ENCODE results near the gene LRP1B.

Gene LRP1B

DNA sequence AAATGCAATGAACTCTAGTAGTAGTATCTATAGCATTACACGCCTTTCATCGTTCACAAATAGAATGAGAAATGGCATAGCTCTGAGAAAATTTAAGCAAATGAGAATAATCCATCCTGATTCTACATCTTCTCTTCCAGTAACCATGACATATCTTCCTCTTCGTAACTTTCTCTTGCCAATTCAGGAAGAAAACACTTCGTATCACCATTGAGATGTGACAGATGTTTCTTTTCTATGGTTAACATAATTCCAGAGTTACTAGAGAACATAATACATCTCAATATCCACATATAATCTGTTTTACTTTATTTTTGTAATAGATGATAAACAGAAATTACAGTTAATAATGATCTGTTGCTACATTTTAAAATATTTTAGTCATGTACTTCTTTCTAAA is 1527.4 kb downstream of the LRP1B start:
- no peak overlapping the region for H3K9ac ChIP-seq (ENCODE audit: low read depth, low read length, poor library complexity, severe bottlenecking)
- no peaks in the 10 kb centered on the region for H3K27me3 ChIP-seq (ENCODE audit: insufficient read depth, low read length, poor library complexity, severe bottlenecking)
- H3K79me2 ChIP-seq (ENCODE audit: insufficient read depth, low read length), result no peaks in the 10 kb centered on the region
- no peaks in the 10 kb centered on the region for H4K20me1 ChIP-seq (ENCODE audit: insufficient read depth, low read length, poor library complexity, severe bottlenecking)
- no peak overlapping the region for H3K4me2 ChIP-seq (ENCODE audit: low read depth, low read length, poor library complexity, severe bottlenecking)
- H3K9me2 ChIP-seq (replicated peaks; ENCODE audit: low read depth, low read length), result no peaks in the 10 kb centered on the region
- no peaks in the 10 kb centered on the region for H3K4me1 ChIP-seq (ENCODE audit: insufficient read depth, low read length, poor library complexity, severe bottlenecking)
- no peak overlapping the region for H3K4me3 ChIP-seq (ENCODE audit: low read length, poor library complexity, severe bottlenecking)
- no peaks in the 10 kb centered on the region for H3F3A ChIP-seq (ENCODE audit: low read depth)
- no peaks in the 10 kb centered on the region for H3K36me3 ChIP-seq (ENCODE audit: insufficient read depth, low read length)
- no peaks in the 10 kb centered on the region for H3K9me3 ChIP-seq (ENCODE audit: insufficient read depth, low read depth, low read length)
- TF ChIP-seq EZH2phosphoT487 (IDR thresholded peaks at IDR 0.05; ENCODE audit: borderline replicate concordance) (no peak), CTCF (conservative IDR thresholded peaks at IDR 0.05; ENCODE audit: low read length) (no peak)
- no peak overlapping the region for H2AFZ ChIP-seq (ENCODE audit: low read length)

DNA sequence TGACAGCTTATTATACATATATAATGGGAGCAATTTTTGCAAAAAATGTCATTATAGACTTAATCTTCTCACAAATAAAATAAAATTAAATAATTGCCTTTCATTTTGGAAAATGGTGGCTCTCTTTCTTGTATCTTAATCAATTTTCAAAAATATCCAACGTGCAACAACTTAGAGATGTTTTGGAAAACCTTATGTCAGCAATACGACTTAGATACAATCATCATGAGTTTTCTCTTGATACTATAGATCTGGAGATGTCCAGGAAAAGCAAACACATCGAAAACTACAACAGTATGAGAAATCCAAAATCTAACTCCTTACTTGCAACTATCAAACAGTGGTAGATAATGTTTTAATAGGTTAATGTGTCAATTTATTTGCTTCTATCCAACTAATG is 1529.0 kb downstream of the LRP1B start:
- Histone ChIP-seq H4K20me1 (ENCODE audit: insufficient read depth, low read length, poor library complexity, severe bottlenecking) (no peaks in the 10 kb centered on the region), H3K79me2 (ENCODE audit: insufficient read depth, low read length) (no peaks in the 10 kb centered on the region), H3K4me2 (ENCODE audit: low read depth, low read length, poor library complexity, severe bottlenecking) (no peak overlapping the region), H3K9me3 (ENCODE audit: insufficient read depth, low read depth, low read length) (no peaks in the 10 kb centered on the region), H3K4me3 (ENCODE audit: low read length, poor library complexity, severe bottlenecking) (no peak overlapping the region), H3K4me1 (ENCODE audit: insufficient read depth, low read length, poor library complexity, severe bottlenecking) (no peaks in the 10 kb centered on the region), H3F3A (ENCODE audit: low read depth) (no peaks in the 10 kb centered on the region), H2AFZ (ENCODE audit: low read length) (no peak overlapping the region), H3K9me2 (replicated peaks; ENCODE audit: low read depth, low read length) (no peaks in the 10 kb centered on the region), H3K36me3 (ENCODE audit: insufficient read depth, low read length) (no peaks in the 10 kb centered on the region), H3K9ac (ENCODE audit: low read depth, low read length, poor library complexity, severe bottlenecking) (no peak overlapping the region), H3K27me3 (ENCODE audit: insufficient read depth, low read length, poor library complexity, severe bottlenecking) (no peaks in the 10 kb centered on the region)
- no peak for TF ChIP-seq EZH2phosphoT487 (IDR thresholded peaks at IDR 0.05; ENCODE audit: borderline replicate concordance)
- TF ChIP-seq CTCF (conservative IDR thresholded peaks at IDR 0.05; ENCODE audit: low read length), result no peak

DNA sequence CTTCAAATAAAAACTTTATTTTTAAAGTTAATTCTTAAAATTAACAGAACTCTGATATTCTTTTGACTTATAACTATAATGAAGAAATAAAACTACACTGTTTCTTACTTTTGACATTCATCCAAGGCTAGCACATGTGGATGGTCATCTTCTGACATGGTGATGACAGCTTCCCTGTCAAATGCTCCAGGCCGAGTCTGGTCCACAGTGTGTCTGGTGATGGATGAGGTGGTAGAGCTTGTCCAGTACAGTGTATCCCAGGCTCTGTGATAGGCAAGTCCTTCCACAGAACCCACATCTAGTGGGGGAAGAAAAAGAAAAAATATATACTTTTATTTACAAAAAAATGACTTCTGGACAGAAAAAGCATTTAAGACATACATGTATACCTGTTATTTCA is 1529.5 kb downstream of the LRP1B start:
- no peak for TF ChIP-seq CTCF (conservative IDR thresholded peaks at IDR 0.05; ENCODE audit: low read length)
- no peak for TF ChIP-seq EZH2phosphoT487 (IDR thresholded peaks at IDR 0.05; ENCODE audit: borderline replicate concordance)
- no peak overlapping the region for H3K4me2 ChIP-seq (ENCODE audit: low read depth, low read length, poor library complexity, severe bottlenecking)
- no peaks in the 10 kb centered on the region for H3K9me3 ChIP-seq (ENCODE audit: insufficient read depth, low read depth, low read length)
- no peaks in the 10 kb centered on the region for H3K36me3 ChIP-seq (ENCODE audit: insufficient read depth, low read length)
- no peak overlapping the region for H2AFZ ChIP-seq (ENCODE audit: low read length)
- H3K4me1 ChIP-seq (ENCODE audit: insufficient read depth, low read length, poor library complexity, severe bottlenecking), result no peaks in the 10 kb centered on the region
- no peaks in the 10 kb centered on the region for H3K79me2 ChIP-seq (ENCODE audit: insufficient read depth, low read length)
- no peak overlapping the region for H3K4me3 ChIP-seq (ENCODE audit: low read length, poor library complexity, severe bottlenecking)
- H3F3A ChIP-seq (ENCODE audit: low read depth), result no peaks in the 10 kb centered on the region
- H3K9me2 ChIP-seq (replicated peaks; ENCODE audit: low read depth, low read length), result no peaks in the 10 kb centered on the region
- H4K20me1 ChIP-seq (ENCODE audit: insufficient read depth, low read length, poor library complexity, severe bottlenecking), result no peaks in the 10 kb centered on the region
- H3K9ac ChIP-seq (ENCODE audit: low read depth, low read length, poor library complexity, severe bottlenecking), result no peak overlapping the region
- H3K27me3 ChIP-seq (ENCODE audit: insufficient read depth, low read length, poor library complexity, severe bottlenecking), result no peaks in the 10 kb centered on the region
